HEK293T (cell line): ENCODE data around the gene CLIC4.

Experiments used
- FOXK2 ChIP-seq: fragments of 450-650 bp; IDR thresholded peaks from 2 replicates; pipeline ENCODE4 v1.6.1; 2016; ENCODE audit warnings: mild to moderate bottlenecking
- SP1 ChIP-seq: fragments of 450-650 bp; IDR thresholded peaks from 2 replicates; pipeline ENCODE4 v1.6.1; 2017

- TF ChIP-seq SP1 (no peak), FOXK2 (no peak)
These were observed 9.5 kb upstream of the CLIC4 start for GRCh38 chr1:24735509-24736375.
